GM19452 (cell line): ENCODE data around the gene PCBP2.
"Not testable (repeated sequence)": the region's sequence is repeated elsewhere in the genome, so short reads cannot be mapped to it uniquely, and the experiment has no call there.

Experiments used
- ATAC-seq: cut with Tn5 transposase; IDR thresholded peaks from one replicate; pipeline ENCODE4 v1.9.1; 2021; ENCODE audit not compliant: unreplicated experiment

Gene PCBP2

GRCh38 chr12:53468282-53468681, 16.4 kb downstream of the PCBP2 start:
- ATAC-seq = no peak

- no peak for ATAC-seq
Measured at GRCh38 chr12:53472056-53472582, 20.2 kb downstream of the PCBP2 start.

- no peak for ATAC-seq
Measured at GRCh38 chr12:53474077-53474476, 22.2 kb downstream of the PCBP2 start.

GRCh38 chr12:53474819-53475218, 22.9 kb downstream of the PCBP2 start:
- no peak for ATAC-seq

- no peak for ATAC-seq
Measured at GRCh38 chr12:53476769-53477209, 24.9 kb downstream of the PCBP2 start.

- ATAC-seq = no peak
Measured at GRCh38 chr12:53478865-53479264, 27.0 kb downstream of the PCBP2 start.

- no peak for ATAC-seq
Measured at GRCh38 chr12:53479331-53479730, 27.4 kb downstream of the PCBP2 start.

- no peak for ATAC-seq
Measured at GRCh38 chr12:53480491-53481442, 28.9 kb downstream of the PCBP2 start.

GRCh38 chr12:53481458-53481857, 29.6 kb downstream of the PCBP2 start:
- ATAC-seq = not testable (repeated sequence)

GRCh38 chr12:53481939-53482586, 30.2 kb downstream of the PCBP2 start:
- no peak for ATAC-seq

GRCh38 chr12:53482626-53483168, 30.8 kb downstream of the PCBP2 start:
- ATAC-seq = no peak

- ATAC-seq = no peak
Measured at GRCh38 chr12:53483225-53483978, 31.5 kb downstream of the PCBP2 start.

GRCh38 chr12:53483979-53484377, 32.1 kb downstream of the PCBP2 start:
- ATAC-seq = no peak

- no peak for ATAC-seq
Measured at GRCh38 chr12:53484686-53485575, 33.0 kb downstream of the PCBP2 start.

GRCh38 chr12:53485955-53486735, 34.2 kb downstream of the PCBP2 start:
- ATAC-seq = no peak

- no peak for ATAC-seq
Measured at GRCh38 chr12:53486736-53487487, 35.0 kb downstream of the PCBP2 start.

GRCh38 chr12:53489242-53489864, 37.5 kb downstream of the PCBP2 start:
- ATAC-seq = no peak

GRCh38 chr12:53492188-53492587, 40.3 kb downstream of the PCBP2 start:
- no peak for ATAC-seq
